OCI-LY1 (cell line): ENCODE measurements around the gene C2orf72.

Experiments used
- CTCF ChIP-seq: fragments of 200-600 bp; sonication (generic), shearing (Covaris generic); IDR thresholded peaks from 2 replicates; pipeline ENCODE4 v1.5.1; 2017; ENCODE audit warnings: mild to moderate bottlenecking, antibody characterized with exemption, low read length, moderate library complexity, mixed read lengths
- EZH2 ChIP-seq: fragments of 200-600 bp; sonication (generic), shearing (Covaris generic); IDR thresholded peaks from 2 replicates; pipeline ENCODE4 v1.8.0; 2017; ENCODE audit warnings: borderline replicate concordance, mixed run types, mild to moderate bottlenecking, antibody characterized with exemption, low read length, moderate library complexity, mixed read lengths

- TF ChIP-seq CTCF: no peak
- TF ChIP-seq EZH2: no peak
Measured at GRCh38 chr2:231059756-231060155, 22.4 kb downstream of the C2orf72 start.
